Neural crest cell (in vitro differentiated cells): ENCODE measurements around the gene OPN1SW. TPM values are rescaled to one million over a fixed set of nuclear protein-coding genes. Genes with fewer than 3 reads are reported as not detected.
A peak's percentile ranks its signal among the peaks of the same experiment; 100 is the strongest.

ENCODE experiments used
- DNase-seq: peaks from one replicate; pipeline ENCODE4 v3.0.0; 2021; ENCODE audit warnings: low read depth, mixed read lengths, low spot score
- H3K27ac Mint-ChIP-seq: one replicate; pipeline ENCODE4 v1.8.0; 2021; ENCODE audit warnings: mild to moderate bottlenecking, mixed read lengths; ENCODE audit not compliant: unreplicated experiment
- H3K27me3 Mint-ChIP-seq: 2 replicates; pipeline ENCODE4 v1.8.0; 2021; ENCODE audit warnings: low read depth, mild to moderate bottlenecking, mixed read lengths
- H3K36me3 Mint-ChIP-seq: 2 replicates; pipeline ENCODE4 v1.8.0; 2021; ENCODE audit warnings: low read depth, mild to moderate bottlenecking, mixed read lengths
- H3K4me1 Mint-ChIP-seq: 2 replicates; pipeline ENCODE4 v1.8.0; 2021; ENCODE audit warnings: mixed read lengths
- H3K4me3 Mint-ChIP-seq: one replicate; pipeline ENCODE4 v1.8.0; 2021; ENCODE audit warnings: mild to moderate bottlenecking, mixed read lengths
- H3K9me3 Mint-ChIP-seq: 2 replicates; pipeline ENCODE4 v1.8.0; 2021; ENCODE audit warnings: mixed read lengths
- total RNA-seq: library from RNA; stranded (reverse); gene quantifications from 2 replicates; pipeline ENCODE4 v1.2.1, GENCODE V29; 2021
- TF ChIP-seq, protein P1 (sequence below): fragments of 200-600 bp; sonication (generic); conservative IDR thresholded peaks from 2 replicates; pipeline ENCODE4 v1.5.0; 2021; ENCODE audit warnings: antibody characterized with exemption, mild to moderate bottlenecking

OPN1SW gene
- total RNA-seq, 1 donor from 2014 or later: not detected

DNA sequence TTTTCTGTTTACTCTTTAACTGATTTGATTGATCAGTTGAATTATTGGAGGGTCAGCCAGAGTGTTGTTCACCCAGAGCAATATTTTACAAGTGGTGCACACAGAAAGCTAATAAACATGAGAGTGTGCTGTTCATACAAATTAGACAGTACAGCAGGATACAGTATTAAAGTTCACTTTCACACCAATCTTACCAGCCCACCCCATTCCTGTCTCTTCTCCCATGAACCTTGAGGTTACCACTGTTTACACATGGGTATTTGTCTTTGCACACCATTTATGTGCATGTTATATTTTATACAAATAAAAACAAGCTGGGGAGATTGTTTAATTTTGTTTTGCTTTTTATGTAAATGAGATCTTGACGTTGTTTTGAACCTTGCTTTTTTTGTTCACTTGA lies 29.9 kb downstream of the OPN1SW start:
- Mint-ChIP-seq H3K27me3 (no peaks in the 10 kb centered on the region), H3K36me3 (peaks cover 9% of the 10 kb centered on the region), H3K9me3 (no peaks in the 10 kb centered on the region), H3K4me3 (no peak overlapping the region), H3K4me1 (peaks cover 38% of the 10 kb centered on the region), H3K27ac (no peak overlapping the region)
- TF ChIP-seq, protein P1, sequence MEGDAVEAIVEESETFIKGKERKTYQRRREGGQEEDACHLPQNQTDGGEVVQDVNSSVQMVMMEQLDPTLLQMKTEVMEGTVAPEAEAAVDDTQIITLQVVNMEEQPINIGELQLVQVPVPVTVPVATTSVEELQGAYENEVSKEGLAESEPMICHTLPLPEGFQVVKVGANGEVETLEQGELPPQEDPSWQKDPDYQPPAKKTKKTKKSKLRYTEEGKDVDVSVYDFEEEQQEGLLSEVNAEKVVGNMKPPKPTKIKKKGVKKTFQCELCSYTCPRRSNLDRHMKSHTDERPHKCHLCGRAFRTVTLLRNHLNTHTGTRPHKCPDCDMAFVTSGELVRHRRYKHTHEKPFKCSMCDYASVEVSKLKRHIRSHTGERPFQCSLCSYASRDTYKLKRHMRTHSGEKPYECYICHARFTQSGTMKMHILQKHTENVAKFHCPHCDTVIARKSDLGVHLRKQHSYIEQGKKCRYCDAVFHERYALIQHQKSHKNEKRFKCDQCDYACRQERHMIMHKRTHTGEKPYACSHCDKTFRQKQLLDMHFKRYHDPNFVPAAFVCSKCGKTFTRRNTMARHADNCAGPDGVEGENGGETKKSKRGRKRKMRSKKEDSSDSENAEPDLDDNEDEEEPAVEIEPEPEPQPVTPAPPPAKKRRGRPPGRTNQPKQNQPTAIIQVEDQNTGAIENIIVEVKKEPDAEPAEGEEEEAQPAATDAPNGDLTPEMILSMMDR: no peak
- DNase-seq: no peak

DNA sequence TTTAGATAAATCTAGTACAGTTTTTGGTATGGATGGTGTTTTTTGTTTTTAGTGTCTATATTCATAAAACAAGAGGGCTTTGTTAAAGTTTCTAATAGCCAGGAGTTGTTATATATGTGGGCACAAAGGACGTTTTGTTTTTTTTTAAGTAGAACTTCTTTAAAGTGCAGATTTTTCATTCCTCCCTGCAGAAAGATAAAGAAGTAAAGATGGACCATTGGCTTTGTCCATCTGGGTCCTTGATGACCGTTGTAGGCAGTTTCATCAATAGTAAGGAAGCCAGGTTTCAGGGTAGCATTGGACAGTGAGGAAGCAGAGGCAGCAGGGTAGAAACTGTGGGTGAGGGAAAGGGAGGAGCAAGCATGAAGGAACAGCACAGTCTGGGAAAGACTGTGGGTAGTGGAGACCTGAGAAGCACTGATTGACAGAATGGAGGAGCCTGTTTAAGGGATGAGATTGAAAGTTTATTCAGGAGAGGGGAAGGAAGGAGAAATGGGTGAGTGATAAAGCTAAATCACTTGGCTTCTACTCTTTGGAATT lies 31.2 kb downstream of the OPN1SW start:
- Mint-ChIP-seq H3K27ac (no peak overlapping the region), H3K4me3 (peak overlapping the region; percentile 20), H3K36me3 (peaks cover 7% of the 10 kb centered on the region), H3K27me3 (no peaks in the 10 kb centered on the region), H3K9me3 (no peaks in the 10 kb centered on the region), H3K4me1 (peaks cover 49% of the 10 kb centered on the region)
- no peak for DNase-seq
- TF ChIP-seq, protein P1: no peak

DNA sequence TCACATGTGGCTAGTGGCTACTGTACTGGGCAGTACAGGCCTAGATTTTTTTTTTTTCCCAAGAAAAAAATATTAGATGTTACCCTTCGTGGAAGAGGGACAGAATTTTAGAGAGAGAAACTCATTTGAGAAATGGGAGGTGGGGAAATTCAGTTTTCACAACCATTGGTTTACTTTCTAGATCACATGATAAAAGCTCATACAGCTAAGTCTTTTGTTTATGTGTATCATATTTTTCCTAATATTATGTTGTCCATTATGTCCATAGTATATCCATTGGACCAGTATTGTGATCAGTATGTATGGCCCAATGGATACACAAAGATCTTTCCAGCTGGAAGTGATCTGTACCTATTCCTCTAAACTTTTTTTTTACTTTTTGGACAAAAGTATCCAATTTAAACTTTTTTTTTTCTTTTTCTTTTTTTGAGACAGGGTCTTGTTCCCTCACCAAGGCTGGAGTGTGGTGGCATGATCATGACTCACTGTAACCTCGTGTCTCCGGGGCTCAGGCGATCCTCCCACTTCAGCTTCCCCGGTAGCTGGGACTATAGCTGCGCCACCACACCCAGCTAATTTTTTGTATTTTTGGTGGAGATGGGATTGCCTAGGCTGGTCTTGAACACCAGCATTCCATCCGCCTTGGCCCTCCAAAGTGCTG lies 32.4 kb downstream of the OPN1SW start:
- Mint-ChIP-seq H3K27ac (no peak overlapping the region), H3K4me1 (peaks cover 56% of the 10 kb centered on the region), H3K9me3 (no peaks in the 10 kb centered on the region), H3K27me3 (no peaks in the 10 kb centered on the region), H3K4me3 (peak overlapping the region; percentile 26), H3K36me3 (peaks cover 2% of the 10 kb centered on the region)
- TF ChIP-seq, protein P1: no peak
- DNase-seq: no peak

DNA sequence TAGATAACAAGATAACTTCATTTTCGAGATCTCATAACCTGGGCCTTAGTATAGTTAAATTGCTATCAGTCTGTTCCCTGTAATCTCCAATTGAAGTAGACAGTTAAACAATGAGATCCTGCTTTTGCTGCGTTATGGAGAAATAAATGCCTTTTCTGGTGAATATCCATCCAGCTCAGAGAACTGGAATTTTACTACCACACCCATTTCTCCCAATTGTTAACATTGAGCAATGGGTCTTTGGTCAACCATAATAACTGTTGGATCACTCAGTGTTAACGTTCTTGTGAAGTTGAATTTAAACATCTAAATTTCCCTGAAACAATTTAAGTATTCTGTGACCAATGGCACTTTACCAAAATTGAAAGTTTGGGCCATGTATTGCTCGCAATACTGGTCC lies 33.4 kb downstream of the OPN1SW start:
- no peaks in the 10 kb centered on the region for H3K36me3 Mint-ChIP-seq
- TF ChIP-seq, protein P1: no peak
- H3K27me3 Mint-ChIP-seq: no peaks in the 10 kb centered on the region
- peak overlapping the region; percentile 62 for H3K4me3 Mint-ChIP-seq
- no peaks in the 10 kb centered on the region for H3K9me3 Mint-ChIP-seq
- DNase-seq: no peak
- peaks cover 52% of the 10 kb centered on the region for H3K4me1 Mint-ChIP-seq
- H3K27ac Mint-ChIP-seq: no peak overlapping the region

DNA sequence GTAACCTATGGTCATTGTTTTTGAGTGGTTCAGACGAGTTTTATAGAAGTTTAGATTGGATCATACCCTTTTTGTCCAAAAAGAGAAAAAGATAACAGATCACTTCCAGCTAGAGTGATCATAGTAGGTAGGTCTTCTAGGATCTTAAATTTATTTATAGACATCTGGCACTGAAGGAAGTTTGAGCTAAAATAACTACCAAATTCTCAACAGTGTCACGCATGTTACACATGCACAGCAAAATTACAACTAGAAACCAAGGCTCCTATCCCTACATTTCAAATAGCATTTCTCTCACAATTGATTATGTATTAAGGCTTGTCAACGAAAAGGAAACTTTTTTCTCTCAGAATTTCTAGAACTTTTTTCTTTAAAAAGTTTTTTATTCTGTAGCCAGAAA lies 34.1 kb downstream of the OPN1SW start:
- Mint-ChIP-seq H3K36me3 (no peaks in the 10 kb centered on the region), H3K4me3 (peak overlapping the region; percentile 62), H3K27me3 (no peaks in the 10 kb centered on the region), H3K9me3 (no peaks in the 10 kb centered on the region), H3K4me1 (peaks cover 49% of the 10 kb centered on the region), H3K27ac (no peak overlapping the region)
- TF ChIP-seq, protein P1: no peak
- DNase-seq: no peak
